Neutrophil (primary cell): ENCODE data around the gene ABCA13.
A peak's percentile ranks its signal among the peaks of the same experiment; 100 is the strongest.

ENCODE experiments used
- H3K27ac ChIP-seq: fragments of 200-600 bp; sonication (generic); 2 replicates; pipeline ENCODE4 v1.5.1; 2016; ENCODE audit warnings: mild to moderate bottlenecking, moderate library complexity
- H3K27me3 ChIP-seq: fragments of 200-600 bp; sonication (generic); 2 replicates; pipeline ENCODE4 v1.6.0; 2016; ENCODE audit warnings: mild to moderate bottlenecking
- H3K36me3 ChIP-seq: fragments of 200-600 bp; sonication (generic); 2 replicates; pipeline ENCODE4 v1.5.1; 2017
- H3K4me1 ChIP-seq, 2 experiments: fragments of 200-600 bp in 1 of 2; sonication (generic) in 1 of 2; 1 replicate in 1 of 2; 2 replicates in 1 of 2; pipeline versions ENCODE4 v1.5.1 to v1.6.1; 2013 to 2016; ENCODE audit warnings: low read depth in 1 of 2, low read length in 1 of 2, mild to moderate bottlenecking in 1 of 2, moderate library complexity in 1 of 2; ENCODE audit not compliant: control insufficient read depth in 1 of 2, insufficient read depth in 1 of 2
- H3K4me3 ChIP-seq, 2 experiments: fragments of 200-600 bp in 1 of 2; sonication (generic) in 1 of 2; 1 replicate in 1 of 2; 2 replicates in 1 of 2; pipeline ENCODE4 v1.5.1; 2013 to 2016; ENCODE audit warnings: low read depth in 1 of 2, low read length in 1 of 2, mild to moderate bottlenecking in 1 of 2, moderate library complexity in 1 of 2
- H3K9me3 ChIP-seq: fragments of 200-600 bp; sonication (generic); 2 replicates; pipeline ENCODE4 v1.5.1; 2016
- CTCF ChIP-seq: fragments of 200-600 bp; sonication (generic); IDR thresholded peaks from 2 replicates; pipeline ENCODE4 v1.5.1; 2016; ENCODE audit warnings: antibody characterized with exemption

Gene ABCA13

GRCh38 chr7:48252995-48253394, 81.7 kb downstream of the ABCA13 start:
- Histone ChIP-seq H3K4me1 (peaks cover 28 to 51% of the 10 kb centered on the region in 2 experiments), H3K9me3 (no peaks in the 10 kb centered on the region)

GRCh38 chr7:48255046-48255445, 83.8 kb downstream of the ABCA13 start:
- H3K4me1 ChIP-seq = peaks cover 15 to 38% of the 10 kb centered on the region in 2 experiments
- peak overlapping the region; percentile 18 for H3K27ac ChIP-seq
- no peak for TF ChIP-seq CTCF
- no peaks in the 10 kb centered on the region for H3K9me3 ChIP-seq
- H3K27me3 ChIP-seq = no peaks in the 10 kb centered on the region
- H3K36me3 ChIP-seq = peaks cover 6% of the 10 kb centered on the region
- H3K4me3 ChIP-seq = no peak overlapping the region

More at GRCh38 chr7:48252995-48253394, 81.7 kb downstream of the ABCA13 start:
- peaks cover 13% of the 10 kb centered on the region for H3K36me3 ChIP-seq
- no peaks in the 10 kb centered on the region for H3K27me3 ChIP-seq
- no peak overlapping the region for H3K4me3 ChIP-seq
- TF ChIP-seq CTCF = no peak
- H3K27ac ChIP-seq = peak overlapping the region; percentile 66

GRCh38 chr7:48259463-48260280, 88.4 kb downstream of the ABCA13 start:
- Histone ChIP-seq H3K27ac (no peak overlapping the region), H3K4me3 (no peak overlapping the region), H3K27me3 (no peaks in the 10 kb centered on the region), H3K9me3 (no peaks in the 10 kb centered on the region), H3K36me3 (peaks cover 25% of the 10 kb centered on the region), H3K4me1 (peaks cover 0 to 6% of the 10 kb centered on the region in 2 experiments)
- no peak for TF ChIP-seq CTCF

- Histone ChIP-seq H3K27me3 (no peaks in the 10 kb centered on the region), H3K27ac (peak overlapping the region; percentile 2), H3K36me3 (peaks cover 25% of the 10 kb centered on the region), H3K9me3 (no peaks in the 10 kb centered on the region), H3K4me1 (no peaks in the 10 kb centered on the region), H3K4me3 (no peak overlapping the region)
- TF ChIP-seq CTCF = no peak
Measured at GRCh38 chr7:48261696-48262095, 90.4 kb downstream of the ABCA13 start.

GRCh38 chr7:48262606-48263310, 91.5 kb downstream of the ABCA13 start:
- no peaks in the 10 kb centered on the region for H3K9me3 ChIP-seq
- H3K4me3 ChIP-seq = no peak overlapping the region
- peak overlapping the region; percentile 21 for H3K27ac ChIP-seq
- no peak for TF ChIP-seq CTCF
- no peaks in the 10 kb centered on the region for H3K27me3 ChIP-seq
- H3K36me3 ChIP-seq = peaks cover 25% of the 10 kb centered on the region
- no peaks in the 10 kb centered on the region for H3K4me1 ChIP-seq
